ENCODE measurements around the gene LRRC8E. TPM values are rescaled to one million over a fixed set of nuclear protein-coding genes. Genes with fewer than 3 reads are reported as not detected.

Gene LRRC8E
- total RNA-seq, 6 experiments from 2014 or later, result 4.9 to 7.3 (median 6.1) TPM

DNA sequence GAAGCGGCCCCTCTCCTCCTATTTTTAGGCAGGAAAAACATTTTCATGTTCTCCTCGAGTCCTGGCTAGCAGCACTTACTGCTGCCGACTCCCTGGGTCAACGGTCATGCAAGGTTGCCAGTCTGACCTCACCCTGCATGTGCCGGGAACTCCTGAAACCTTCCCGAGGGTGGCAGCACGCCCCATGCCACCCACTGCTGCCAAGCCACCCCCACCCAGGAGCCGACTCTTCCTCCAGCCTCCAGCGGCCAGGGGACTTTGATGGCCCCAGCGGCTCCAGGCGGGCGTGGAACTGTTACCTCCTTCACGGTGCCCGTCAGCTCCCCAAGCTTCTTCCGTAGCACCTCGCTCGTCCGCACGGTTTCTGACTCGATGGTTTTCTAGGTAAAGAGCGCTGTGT is 46.5 kb downstream of the LRRC8E start:
- H3K27me3 Mint-ChIP-seq (ENCODE audit: insufficient read depth), result no peaks in the 10 kb centered on the region
- TF ChIP-seq, protein P1, sequence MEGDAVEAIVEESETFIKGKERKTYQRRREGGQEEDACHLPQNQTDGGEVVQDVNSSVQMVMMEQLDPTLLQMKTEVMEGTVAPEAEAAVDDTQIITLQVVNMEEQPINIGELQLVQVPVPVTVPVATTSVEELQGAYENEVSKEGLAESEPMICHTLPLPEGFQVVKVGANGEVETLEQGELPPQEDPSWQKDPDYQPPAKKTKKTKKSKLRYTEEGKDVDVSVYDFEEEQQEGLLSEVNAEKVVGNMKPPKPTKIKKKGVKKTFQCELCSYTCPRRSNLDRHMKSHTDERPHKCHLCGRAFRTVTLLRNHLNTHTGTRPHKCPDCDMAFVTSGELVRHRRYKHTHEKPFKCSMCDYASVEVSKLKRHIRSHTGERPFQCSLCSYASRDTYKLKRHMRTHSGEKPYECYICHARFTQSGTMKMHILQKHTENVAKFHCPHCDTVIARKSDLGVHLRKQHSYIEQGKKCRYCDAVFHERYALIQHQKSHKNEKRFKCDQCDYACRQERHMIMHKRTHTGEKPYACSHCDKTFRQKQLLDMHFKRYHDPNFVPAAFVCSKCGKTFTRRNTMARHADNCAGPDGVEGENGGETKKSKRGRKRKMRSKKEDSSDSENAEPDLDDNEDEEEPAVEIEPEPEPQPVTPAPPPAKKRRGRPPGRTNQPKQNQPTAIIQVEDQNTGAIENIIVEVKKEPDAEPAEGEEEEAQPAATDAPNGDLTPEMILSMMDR (IDR thresholded peaks at IDR 0.05), result no peak
- peaks cover 5% of the 10 kb centered on the region; the same call in 1 of the 2 replicates for H3K36me3 Mint-ChIP-seq (ENCODE audit: low read depth)
- no peaks in the 10 kb centered on the region for H3K9me3 Mint-ChIP-seq
- H3K4me1 Mint-ChIP-seq (ENCODE audit: low read depth), result no peaks in the 10 kb centered on the region
- no peak for DNase-seq
- H3K4me3 Mint-ChIP-seq, result no peak overlapping the region
- H3K27ac Mint-ChIP-seq, result no peak overlapping the region

DNA sequence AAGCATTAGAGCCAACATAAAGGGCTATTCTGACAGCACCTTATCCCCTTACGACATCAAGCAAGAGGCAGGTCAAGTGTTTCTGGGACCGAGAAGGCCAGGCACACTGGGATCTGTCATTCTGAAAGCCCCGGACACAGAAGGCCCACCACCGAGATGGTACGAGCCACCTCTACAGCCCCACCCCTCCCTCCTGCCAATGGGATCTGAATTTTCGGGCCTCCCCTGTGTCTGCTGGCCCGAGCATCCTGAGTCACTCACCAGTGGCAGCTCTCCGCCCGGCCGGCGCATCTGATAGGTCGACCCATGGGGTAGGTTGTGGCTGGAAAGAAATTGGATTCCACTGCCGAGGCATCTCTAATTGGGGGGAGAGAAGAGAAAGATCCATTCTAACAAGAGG is 52.5 kb downstream of the LRRC8E start:
- Mint-ChIP-seq H3K27ac (0 out of 2 replicates have a peak overlapping the region, but pooled peaks have one; percentile 13), H3K4me3 (peak overlapping the region; percentile 23; the same call in 1 of the 2 replicates), H3K9me3 (no peaks in the 10 kb centered on the region), H3K36me3 (ENCODE audit: low read depth) (peaks cover 13% of the 10 kb centered on the region), H3K27me3 (ENCODE audit: insufficient read depth) (peaks cover 6% of the 10 kb centered on the region; the same call in 1 of the 2 replicates), H3K4me1 (ENCODE audit: low read depth) (peaks cover 24% of the 10 kb centered on the region)
- no peak for DNase-seq
- TF ChIP-seq, protein P1 (IDR thresholded peaks at IDR 0.05), result no peak

DNA sequence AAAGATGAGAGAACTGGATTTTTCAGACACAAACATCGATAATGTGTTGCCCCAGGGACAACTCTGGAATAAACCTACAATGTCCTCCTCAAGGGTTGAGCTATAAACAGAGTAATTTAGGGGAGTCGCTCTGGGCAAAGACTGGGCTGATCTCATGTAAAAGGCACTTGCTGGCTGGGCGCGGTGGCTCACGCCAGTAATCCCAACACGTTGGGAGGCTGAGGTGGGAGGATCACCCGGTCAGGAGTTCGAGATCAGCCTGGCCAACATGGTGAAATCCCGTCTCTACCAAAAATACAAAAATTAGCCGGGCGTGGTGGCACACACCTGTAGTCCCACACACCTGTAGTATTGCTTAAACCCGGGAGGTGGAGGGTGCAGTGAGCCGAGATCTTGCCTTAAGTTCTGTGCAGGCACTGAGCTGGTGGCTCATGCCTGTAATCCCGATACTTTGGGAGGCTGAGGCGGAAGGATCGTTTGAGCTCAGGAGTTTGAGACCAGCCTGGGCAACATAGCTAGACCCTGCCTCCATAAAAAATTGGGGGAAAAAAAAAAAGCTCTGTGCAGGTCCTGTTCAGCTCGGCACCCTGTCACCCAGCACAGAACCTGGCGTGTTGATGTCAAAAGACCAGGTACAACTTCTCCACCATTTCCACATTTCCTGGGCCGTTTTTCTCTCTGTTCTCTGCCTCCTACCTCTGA is 53.7 kb downstream of the LRRC8E start:
- no peak overlapping the region for H3K27ac Mint-ChIP-seq
- H3K27me3 Mint-ChIP-seq (ENCODE audit: insufficient read depth), result peaks cover 6% of the 10 kb centered on the region; the same call in 1 of the 2 replicates
- H3K9me3 Mint-ChIP-seq, result no peaks in the 10 kb centered on the region
- H3K4me1 Mint-ChIP-seq (ENCODE audit: low read depth), result peaks cover 24% of the 10 kb centered on the region
- DNase-seq, result no peak
- TF ChIP-seq, protein P1 (IDR thresholded peaks at IDR 0.05), result no peak
- H3K36me3 Mint-ChIP-seq (ENCODE audit: low read depth), result peaks cover 13% of the 10 kb centered on the region; the same call in 1 of the 2 replicates
- H3K4me3 Mint-ChIP-seq, result peak overlapping the region; percentile 97

DNA sequence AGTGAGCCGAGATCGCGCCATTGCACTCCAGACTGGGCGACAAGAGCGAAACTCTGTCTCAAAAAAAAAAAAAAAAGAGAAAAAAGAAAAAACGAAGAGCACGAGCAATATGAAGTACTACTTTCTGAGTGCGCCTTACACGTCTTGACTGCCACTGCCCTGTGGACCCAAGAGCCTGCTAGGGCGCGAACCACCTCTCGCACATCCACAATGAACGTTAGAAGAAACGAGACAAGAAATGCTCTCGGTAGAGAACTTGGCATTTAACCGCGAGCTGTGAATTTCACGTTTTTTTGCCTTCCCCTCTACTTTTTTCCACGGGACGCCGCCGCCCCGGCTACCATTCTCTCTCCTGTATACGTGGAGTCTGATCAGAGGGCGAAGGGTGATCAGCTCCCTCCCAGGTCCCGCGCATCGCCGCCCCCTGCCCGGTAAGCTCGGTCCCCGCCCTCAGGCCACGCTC is 54.7 kb downstream of the LRRC8E start:
- no peak for DNase-seq
- Mint-ChIP-seq H3K4me1 (ENCODE audit: low read depth) (peaks cover 24% of the 10 kb centered on the region), H3K27me3 (ENCODE audit: insufficient read depth) (peaks cover 6% of the 10 kb centered on the region; the same call in 1 of the 2 replicates), H3K27ac (peak overlapping the region; percentile 98), H3K4me3 (peak overlapping the region; percentile 97), H3K36me3 (ENCODE audit: low read depth) (peaks cover 13% of the 10 kb centered on the region; the same call in 1 of the 2 replicates), H3K9me3 (no peaks in the 10 kb centered on the region)
- TF ChIP-seq, protein P1 (IDR thresholded peaks at IDR 0.05), result no peak

DNA sequence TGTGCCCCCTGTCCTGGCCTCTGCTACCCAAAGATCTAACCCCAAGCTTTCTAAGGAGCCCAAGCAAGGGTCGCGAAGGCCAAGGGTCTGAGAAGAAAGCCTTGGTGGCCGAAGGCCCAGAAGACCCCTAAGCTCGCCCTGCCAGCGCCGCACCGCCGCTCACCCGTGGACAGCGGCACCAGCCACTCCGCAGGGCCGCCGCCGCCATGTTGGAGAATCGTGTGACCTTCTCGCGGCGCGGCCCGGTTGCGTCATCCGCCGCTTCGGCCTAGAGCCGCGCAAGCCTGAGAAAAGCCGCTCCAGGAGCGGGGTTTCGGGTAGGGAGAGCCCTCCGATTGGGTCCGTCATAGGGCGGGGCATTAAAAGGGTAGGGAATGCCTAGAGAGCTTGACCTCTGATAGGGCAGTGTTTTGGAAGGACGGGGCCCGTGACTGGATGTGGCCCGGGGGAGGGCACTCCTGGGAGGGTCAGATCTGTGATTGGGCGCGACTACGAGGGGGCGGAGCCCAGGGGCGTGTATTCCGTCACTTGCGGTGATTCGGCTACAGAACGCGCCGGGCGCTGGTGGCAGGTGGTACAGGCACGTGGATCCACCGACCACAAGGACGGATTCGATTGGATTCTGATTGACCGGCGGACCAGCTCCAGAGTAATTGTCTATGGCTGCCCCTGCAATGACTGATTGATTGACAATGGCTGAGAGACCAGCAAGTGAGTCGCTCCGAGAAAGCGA is 55.3 kb downstream of the LRRC8E start, which contains the start of gene TIMM44:
TIMM44 (minus strand) TSS at position 223 of the 733 bp plus-strand sequence; CDS start at position 208, 15 bp downstream.
- Mint-ChIP-seq H3K36me3 (ENCODE audit: low read depth) (peaks cover 13% of the 10 kb centered on the region; the same call in 1 of the 2 replicates), H3K9me3 (no peaks in the 10 kb centered on the region), H3K4me3 (peak within 1 kb of the TSS; percentile 97), H3K4me1 (ENCODE audit: low read depth) (peaks cover 24% of the 10 kb centered on the region), H3K27me3 (ENCODE audit: insufficient read depth) (peaks cover 6% of the 10 kb centered on the region; the same call in 1 of the 2 replicates), H3K27ac (peak within 1 kb of the TSS; percentile 98)
- DNase-seq, result peak; percentile 99
- TF ChIP-seq, protein P1 (IDR thresholded peaks at IDR 0.05), result no peak

Measured in HFFc6 (cell line).